SIG-M5 (cell line): ENCODE results near the gene C14orf132.

Experiments
- DNase-seq: peaks from one replicate; lab custom pipeline; 2025; lab: John Stamatoyannopoulos, UW

C14orf132 gene

GRCh38 chr14:96100161-96101064, 61.3 kb downstream of the C14orf132 start:
- no peak for DNase-seq

GRCh38 chr14:96102081-96102856, 63.1 kb downstream of the C14orf132 start:
- DNase-seq: no peak

DNA sequence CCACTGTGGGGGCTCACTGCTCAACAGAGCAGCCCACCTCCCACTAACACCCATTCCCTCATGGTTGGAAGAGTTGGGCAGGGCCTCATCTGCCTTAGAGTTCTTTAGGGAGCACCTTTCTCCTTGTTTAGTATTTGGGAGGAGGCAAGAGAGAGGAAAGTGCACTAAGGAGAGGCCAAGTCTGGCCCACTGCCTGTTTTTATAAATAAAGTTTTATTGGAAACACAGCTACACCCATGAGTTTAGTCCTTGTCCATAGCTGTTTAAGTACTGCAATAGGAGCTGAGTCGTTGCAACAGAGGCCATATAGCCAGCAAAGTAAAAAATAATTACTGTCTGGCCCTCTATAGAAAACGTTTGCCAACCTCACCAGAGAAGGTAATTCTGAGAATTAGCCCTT, 63.9 kb downstream of the C14orf132 start:
- no peak for DNase-seq

DNA sequence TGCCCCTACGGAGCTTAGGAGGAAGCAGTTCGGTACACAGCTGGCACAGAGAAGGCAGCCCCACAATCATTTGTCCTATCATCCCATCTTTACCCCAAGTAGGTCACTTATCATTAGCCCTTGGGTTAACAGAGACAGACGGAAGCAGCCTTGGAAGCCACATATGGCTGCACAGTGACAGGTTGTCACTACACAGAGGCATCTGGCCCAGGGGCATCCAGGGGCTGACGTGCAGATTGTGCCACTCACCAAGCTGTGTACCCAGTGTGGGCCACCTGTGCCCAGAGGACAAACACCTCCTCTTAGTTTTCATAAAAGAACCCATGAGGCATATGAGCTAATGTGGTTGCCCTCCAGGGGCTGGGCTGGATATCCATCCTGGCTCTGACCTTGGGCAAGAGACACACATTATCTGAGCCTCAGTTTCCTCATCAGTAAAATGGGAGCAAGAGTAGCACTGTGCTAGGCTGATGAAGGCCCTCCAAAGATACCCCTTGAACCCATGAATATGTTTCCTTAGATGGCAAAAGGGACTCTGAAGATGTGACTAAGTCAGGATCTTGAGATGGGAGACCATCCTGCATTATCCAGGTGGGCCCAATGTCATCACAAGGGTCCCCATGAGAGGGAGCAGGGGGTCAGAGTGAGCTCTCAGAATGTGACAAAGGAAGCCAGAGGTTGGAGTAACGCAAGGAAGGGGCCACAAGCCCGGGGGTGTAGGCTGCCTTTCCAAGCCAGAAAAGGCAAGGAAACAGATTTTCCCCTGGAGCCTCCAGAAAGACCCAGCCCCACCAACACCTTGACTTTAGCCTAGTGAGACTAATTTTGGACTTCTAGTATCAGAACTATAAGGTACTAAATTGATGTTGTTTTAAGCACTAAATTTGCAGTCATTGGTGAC, 64.6 kb downstream of the C14orf132 start:
- DNase-seq: no peak

GRCh38 chr14:96104469-96105057, 65.4 kb downstream of the C14orf132 start:
- DNase-seq: no peak

DNA sequence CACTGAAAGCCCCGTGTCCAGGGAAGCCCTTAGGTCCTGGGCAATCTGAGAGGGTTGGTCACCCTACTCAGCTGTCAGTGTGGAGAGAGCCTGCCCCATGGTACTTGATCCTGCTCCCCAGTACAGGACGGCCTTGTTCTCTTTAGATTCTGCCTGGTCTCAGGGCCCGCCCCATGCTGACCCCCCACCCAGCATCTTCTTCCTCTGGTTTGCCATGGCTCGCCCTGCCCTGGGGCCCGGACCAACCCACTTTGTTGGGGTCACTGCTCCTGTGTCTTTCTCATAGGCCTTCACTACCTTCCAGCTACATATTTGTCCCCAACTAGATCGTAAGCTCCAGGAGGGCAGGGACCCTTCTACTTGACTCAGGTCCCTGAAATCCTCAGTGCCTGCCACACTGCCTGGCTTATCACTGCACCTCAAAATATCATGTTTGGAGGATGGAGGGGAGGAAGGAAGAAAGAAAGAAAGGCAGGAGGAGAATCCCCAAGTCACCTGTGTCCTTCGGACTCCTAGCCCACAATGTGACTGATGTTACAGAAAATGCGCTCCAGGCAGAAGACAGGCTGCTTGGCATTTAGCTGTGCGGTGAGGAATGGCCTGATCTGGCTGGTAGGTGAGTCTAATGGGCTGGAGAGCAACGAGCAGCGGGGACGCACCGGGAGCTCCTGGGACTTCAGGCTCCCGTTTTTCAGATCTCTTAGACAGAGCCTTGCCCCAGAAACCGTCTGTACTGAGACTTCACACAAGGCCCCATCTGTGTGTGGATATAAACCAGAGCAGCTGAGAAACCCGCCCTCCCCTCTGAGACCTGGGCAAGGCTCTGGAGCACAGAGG, 66.1 kb downstream of the C14orf132 start:
- no peak for DNase-seq

DNA sequence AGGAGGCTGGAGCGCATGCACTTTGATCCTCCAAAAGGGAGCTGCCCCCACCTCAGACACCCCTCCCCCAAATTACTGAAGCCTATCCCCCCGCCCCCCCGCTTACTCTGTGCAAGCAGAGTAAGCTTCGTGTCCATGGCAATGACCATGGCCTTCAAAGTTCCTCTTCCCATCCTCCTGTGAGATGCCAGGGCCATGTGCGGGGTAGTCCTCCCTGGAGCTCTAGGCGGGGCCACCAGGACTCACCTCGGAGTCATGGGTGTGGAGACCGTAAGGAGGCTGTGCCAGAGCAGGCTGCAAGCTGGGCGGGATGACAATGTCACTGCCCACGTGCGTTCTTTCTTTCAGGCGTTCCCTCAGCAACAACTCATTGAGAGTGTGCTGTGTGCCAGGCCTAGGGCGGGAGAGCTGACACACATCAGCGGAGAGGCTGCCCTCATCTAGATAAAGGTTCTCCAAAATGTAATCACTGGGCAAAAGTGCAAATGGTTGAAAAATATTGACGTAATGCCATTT, 66.8 kb downstream of the C14orf132 start:
- DNase-seq: no peak

DNA sequence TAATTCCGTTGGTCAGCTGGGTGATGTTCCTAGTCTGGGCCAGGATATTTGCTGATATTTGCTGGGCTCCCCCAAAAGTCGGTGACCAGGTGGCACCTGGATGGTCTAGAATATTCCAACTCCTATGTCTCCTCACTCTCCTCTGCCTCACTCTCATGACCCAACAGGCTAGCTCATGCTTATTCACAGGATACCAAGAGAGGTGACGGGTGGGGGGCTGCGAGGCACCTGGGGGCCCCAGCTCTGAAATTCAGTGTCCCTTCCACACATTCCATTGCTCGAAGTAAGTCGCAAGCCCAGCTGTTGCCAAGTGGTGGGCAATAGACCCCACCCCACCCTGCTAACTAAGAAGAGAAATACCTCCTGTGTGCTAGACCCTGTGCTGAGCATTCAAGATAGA, 67.7 kb downstream of the C14orf132 start:
- DNase-seq: no peak

DNA sequence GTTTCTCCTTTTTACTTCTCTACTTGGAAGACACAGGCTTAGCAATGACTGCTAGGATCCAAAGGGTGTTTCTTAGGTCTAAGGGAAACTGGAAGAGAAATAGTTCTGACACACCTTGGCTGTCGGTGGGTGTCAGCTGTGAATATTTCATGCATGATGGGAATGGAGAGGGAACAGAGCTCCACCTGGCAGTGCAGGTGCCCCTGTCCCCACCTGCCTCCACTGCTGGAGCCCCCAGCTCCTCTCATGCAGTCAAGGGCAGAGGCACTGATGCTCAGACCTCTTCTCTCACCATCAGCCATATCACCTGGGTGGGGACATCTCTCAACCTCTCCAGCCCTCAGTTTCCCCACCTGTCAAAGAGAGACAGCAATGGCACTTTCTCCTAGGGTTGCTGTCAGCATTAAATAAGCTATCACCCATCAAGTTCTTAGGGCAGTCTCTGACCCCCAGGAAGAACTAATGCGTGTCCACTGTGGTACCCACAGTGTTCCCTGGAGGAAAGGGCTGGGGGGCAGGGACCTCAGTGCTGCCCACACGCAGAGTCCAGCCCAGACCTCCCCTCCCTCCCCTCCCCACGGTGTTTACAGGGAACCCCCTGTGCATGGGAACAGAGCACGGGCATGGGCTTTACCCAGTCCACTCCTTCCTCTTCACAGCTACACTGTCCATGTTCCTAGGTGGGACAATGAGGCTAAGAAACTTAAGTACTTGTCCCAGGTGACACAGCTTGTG, 69.1 kb downstream of the C14orf132 start:
- no peak for DNase-seq

GRCh38 chr14:96108911-96109310, 69.7 kb downstream of the C14orf132 start:
- no peak for DNase-seq

DNA sequence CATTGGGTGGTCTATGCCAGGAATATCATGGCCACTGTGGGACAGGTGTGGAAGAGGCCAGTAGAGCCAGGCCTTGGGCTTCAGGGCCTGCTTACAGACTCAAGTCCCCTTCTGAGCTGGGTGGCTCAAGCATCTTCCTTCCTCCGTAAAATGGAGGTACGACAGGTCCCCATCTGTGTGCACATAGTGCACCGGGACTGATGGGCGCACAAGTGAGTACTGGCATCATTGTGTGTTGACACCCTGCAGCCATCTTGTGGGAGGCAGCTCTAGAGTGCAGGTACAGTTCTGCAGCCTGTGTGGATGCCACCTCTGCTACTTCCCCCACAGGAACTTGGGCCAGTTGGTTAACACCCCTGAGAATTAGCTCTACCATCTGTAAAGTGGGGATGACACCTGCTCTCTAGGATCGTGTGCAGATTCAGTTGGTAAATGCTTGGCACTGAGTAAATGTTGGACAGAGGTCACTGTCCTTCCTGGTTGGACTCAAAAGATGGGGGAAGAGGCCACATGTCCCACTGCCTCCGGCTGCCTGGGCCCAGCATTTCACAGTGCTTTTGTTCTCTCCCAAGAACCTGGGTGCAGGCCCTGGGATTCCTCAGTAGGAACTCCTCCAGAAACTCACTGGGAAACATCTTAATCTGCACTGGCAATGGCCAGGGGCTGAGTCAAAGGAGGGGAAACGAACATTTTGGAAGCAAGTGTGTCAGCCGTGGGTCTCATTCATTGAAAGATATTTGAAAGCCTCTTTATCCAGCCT, 70.6 kb downstream of the C14orf132 start:
- DNase-seq: no peak

GRCh38 chr14:96112032-96112431, 72.9 kb downstream of the C14orf132 start:
- DNase-seq: no peak

GRCh38 chr14:96114002-96114401, 74.8 kb downstream of the C14orf132 start:
- no peak for DNase-seq

- DNase-seq: no peak
Measured at GRCh38 chr14:96117101-96117897, 78.1 kb downstream of the C14orf132 start.

DNA sequence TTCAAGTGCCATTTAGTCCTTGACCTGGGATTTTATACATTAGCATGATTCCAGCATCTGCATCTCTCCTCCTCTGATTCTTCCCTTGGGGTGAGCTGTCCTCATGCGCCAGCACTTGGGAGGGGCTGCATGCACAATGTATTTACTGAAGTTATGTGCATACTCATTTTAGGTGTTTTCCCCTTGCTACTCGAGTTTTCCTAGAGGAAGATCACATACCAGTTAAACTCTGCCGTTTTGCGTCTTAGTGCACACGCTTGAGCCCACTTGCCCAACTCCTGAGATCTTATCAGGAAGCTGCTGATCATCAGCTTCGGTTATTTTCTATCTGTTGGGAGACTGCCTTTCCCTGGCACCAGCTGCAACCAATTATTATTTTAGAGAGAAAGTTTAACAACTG, 78.8 kb downstream of the C14orf132 start:
- DNase-seq: no peak

DNA sequence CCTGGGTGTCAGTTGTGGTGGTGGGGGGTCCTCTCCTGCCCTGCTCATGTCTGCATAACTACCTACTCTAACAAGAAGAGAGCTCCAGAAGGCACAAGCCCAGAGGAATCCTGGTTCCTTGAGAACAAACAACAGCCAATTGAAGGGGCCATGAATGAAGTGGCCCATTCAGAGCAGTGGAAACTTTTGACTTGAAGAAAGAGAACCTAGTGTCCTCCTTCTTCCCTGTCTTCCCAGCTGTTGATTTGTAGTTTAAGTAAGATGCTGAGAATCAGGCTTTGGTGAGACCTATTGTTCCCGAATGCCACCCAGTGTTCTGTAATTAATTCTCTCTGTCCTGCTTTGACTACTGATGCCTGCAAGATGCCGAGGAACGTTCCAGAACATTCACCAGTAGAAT, 79.2 kb downstream of the C14orf132 start:
- no peak for DNase-seq

DNA sequence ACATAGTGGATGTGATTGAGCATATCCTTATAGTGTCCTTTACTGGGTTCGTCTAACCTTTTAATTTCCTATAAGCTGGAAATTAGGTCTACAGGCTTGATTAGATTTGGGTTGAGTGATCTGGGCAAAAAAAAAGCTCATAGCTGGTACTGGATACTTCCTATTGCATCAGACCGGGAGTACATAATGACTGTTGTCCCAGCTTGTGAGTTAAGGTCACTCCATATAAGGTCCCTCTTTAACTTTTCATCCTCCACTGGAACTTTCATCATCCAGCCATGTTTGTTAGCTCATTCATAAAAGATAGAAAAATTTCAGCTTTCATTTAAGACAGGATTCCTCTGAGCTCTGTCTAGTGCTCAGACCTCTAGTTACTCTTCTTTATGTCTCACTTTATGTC, 80.8 kb downstream of the C14orf132 start:
- no peak for DNase-seq

GRCh38 chr14:96120392-96120791, 81.2 kb downstream of the C14orf132 start:
- DNase-seq: no peak
